SK-N-SH treated with all-trans-retinoic acid at 6 μM for 48 hours (cell line): ENCODE data around the gene PRC1.

Experiments
- BACH2 ChIP-seq: fragments of 250-450 bp; sonication (Bioruptor Pico); IDR thresholded peaks from 2 replicates; pipeline ENCODE4 v1.9.0; 2021; ENCODE audit warnings: mild to moderate bottlenecking, borderline replicate concordance
- CREB5 ChIP-seq: fragments of 250-450 bp; sonication (Bioruptor Pico); IDR thresholded peaks from 2 replicates; pipeline ENCODE4 v1.5.1; 2020; ENCODE audit warnings: low read depth, mild to moderate bottlenecking, moderate library complexity
- ESRRG ChIP-seq: fragments of 250-450 bp; sonication (Bioruptor Pico); IDR thresholded peaks from 2 replicates; pipeline ENCODE4 v1.6.1; 2021; ENCODE audit warnings: mild to moderate bottlenecking
- PATZ1 ChIP-seq: fragments of 250-450 bp; sonication (Bioruptor Pico); IDR thresholded peaks from 2 replicates; pipeline ENCODE4 v1.8.0; 2020; ENCODE audit warnings: mild to moderate bottlenecking, moderate library complexity, borderline replicate concordance
- RARB ChIP-seq: fragments of 250-450 bp; sonication (Bioruptor Pico); IDR thresholded peaks from 2 replicates; pipeline ENCODE4 v1.8.0; 2021; ENCODE audit warnings: mild to moderate bottlenecking, moderate library complexity
- SNAI2 ChIP-seq: fragments of 250-450 bp; sonication (Bioruptor Pico); IDR thresholded peaks from 2 replicates; pipeline ENCODE4 v1.5.0; 2020; ENCODE audit warnings: mild to moderate bottlenecking, moderate library complexity
- TCF4 ChIP-seq: fragments of 250-450 bp; sonication (Bioruptor Pico); IDR thresholded peaks from 2 replicates; pipeline ENCODE4 v1.8.0; 2021; ENCODE audit warnings: mild to moderate bottlenecking, moderate library complexity, borderline replicate concordance
- TOX ChIP-seq: fragments of 250-450 bp; sonication (Bioruptor Pico); IDR thresholded peaks from 2 replicates; pipeline ENCODE4 v1.8.0; 2021; ENCODE audit warnings: mild to moderate bottlenecking, moderate library complexity, borderline replicate concordance
- ZC3H10 ChIP-seq: fragments of 250-450 bp; sonication (Bioruptor Pico); IDR thresholded peaks from 2 replicates; pipeline ENCODE4 v1.5.1; 2021; ENCODE audit warnings: mild to moderate bottlenecking, moderate library complexity
- ZFP30 ChIP-seq: fragments of 450-650 bp; formaldehyde crosslinking; IDR thresholded peaks from 2 replicates; pipeline ENCODE4 v1.5.0; 2022; ENCODE audit warnings: mild to moderate bottlenecking, moderate library complexity
- ZNF70 ChIP-seq: fragments of 450-650 bp; formaldehyde crosslinking; IDR thresholded peaks from 2 replicates; pipeline ENCODE4 v1.5.0; 2020; ENCODE audit warnings: mild to moderate bottlenecking, moderate library complexity

GRCh38 chr15:90939756-90940155 lies 54.6 kb downstream of the PRC1 start:
- no peak for TF ChIP-seq ZNF70 (CRISPR knock-in tag)
- no peak for TF ChIP-seq TOX
- TF ChIP-seq SNAI2 (CRISPR knock-in tag) = no peak
- TF ChIP-seq RARB (CRISPR knock-in tag) = no peak
- TF ChIP-seq TCF4 (CRISPR knock-in tag) = no peak
- no peak for TF ChIP-seq CREB5 (CRISPR knock-in tag)
- no peak for TF ChIP-seq ZFP30 (CRISPR knock-in tag)
- TF ChIP-seq ZC3H10 = no peak
- no peak for TF ChIP-seq BACH2 (CRISPR knock-in tag)
- TF ChIP-seq ESRRG (CRISPR knock-in tag) = no peak
- no peak for TF ChIP-seq PATZ1 (CRISPR knock-in tag)
